GM12878 (cell line): Measurements from ENCODE around the gene LARGE1. TPM values are rescaled to one million over a fixed set of nuclear protein-coding genes. Genes with fewer than 3 reads are reported as not detected.

Source experiments
- BHLHE40 ChIP-seq, 2 experiments: fragments of 450-650 bp in 1 of 2; IDR thresholded peaks; 2 replicates each; pipeline ENCODE4 v1.6.1; 2011 to 2017; ENCODE audit warnings: low read depth in 2 of 2, borderline replicate concordance in 1 of 2, improper control_type of control experiment in 1 of 2, low read length in 1 of 2, mild to moderate bottlenecking in 1 of 2
- CHD2 ChIP-seq: IDR thresholded peaks from 2 replicates; pipeline ENCODE4 v1.6.1; 2011; ENCODE audit warnings: low read depth, low read length, improper control_type of control experiment, borderline replicate concordance
- CREB1 ChIP-seq: IDR thresholded peaks from 2 replicates; pipeline ENCODE4 v1.6.1; 2012; ENCODE audit warnings: low read depth, mild to moderate bottlenecking, inconsistent platforms
- GATAD2B ChIP-seq: fragments of 450-650 bp; conservative IDR thresholded peaks from 2 replicates; pipeline ENCODE4 v1.6.1; 2017; ENCODE audit warnings: low read depth, mild to moderate bottlenecking, moderate library complexity
- HDAC6 ChIP-seq: fragments of 200-600 bp; sonication (generic); IDR thresholded peaks from one replicate; pipeline ENCODE4 v1.8.0; 2017; ENCODE audit warnings: antibody characterized with exemption; ENCODE audit not compliant: unreplicated experiment
- IKZF2 ChIP-seq, 2 experiments: fragments of 450-650 bp; IDR thresholded peaks; 2 replicates each; pipeline ENCODE4 v1.6.1; 2017; ENCODE audit warnings: mild to moderate bottlenecking in 2 of 2, moderate library complexity in 2 of 2
- PKNOX1 ChIP-seq: fragments of 450-650 bp; IDR thresholded peaks from 2 replicates; pipeline ENCODE4 v1.6.1; 2016; ENCODE audit warnings: mild to moderate bottlenecking
- PRDM15 ChIP-seq: fragments of 450-650 bp; formaldehyde crosslinking; IDR thresholded peaks from 2 replicates; pipeline ENCODE4 v1.4.0; 2020; ENCODE audit warnings: mild to moderate bottlenecking, moderate library complexity
- SMAD5 ChIP-seq: IDR thresholded peaks from 2 replicates; pipeline ENCODE4 v1.6.1; 2016; ENCODE audit warnings: antibody characterized with exemption, low read depth
- YBX1 ChIP-seq: fragments of 450-650 bp; IDR thresholded peaks from 2 replicates; pipeline ENCODE4 v1.6.1; 2016; ENCODE audit warnings: antibody characterized with exemption
- ZBTB40 ChIP-seq: fragments of 450-650 bp; IDR thresholded peaks from 2 replicates; pipeline ENCODE4 v1.6.1; 2016; ENCODE audit warnings: mild to moderate bottlenecking, moderate library complexity, borderline replicate concordance
- polyA plus RNA-seq, 11 experiments: library from polyadenylated mRNA; depleted of rRNA in 4 of 11; unstranded in 6 of 11; stranded (reverse) in 5 of 11; fragments of >200 nt; fragmentation: Nextera tagmentation in 4 of 11; fragmentation: Illumina TruSeq in 1 of 11; extraction: Ambion mirVana in 4 of 11; extraction: Trizol in 1 of 11; gene quantifications; 1 replicate in 1 of 11; 2 replicates in 10 of 11; pipeline versions ENCODE4 v1.2.1 to v1.2.3, GENCODE V29; 2011 to 2016; ENCODE audit warnings: inconsistent platforms in 2 of 11, missing spikeins in 2 of 11, low read depth in 1 of 11
- total RNA-seq, 4 experiments: library from RNA; depleted of rRNA in 3 of 4; stranded (reverse); fragments of >200 nt in 3 of 4; fragmentation: Illumina TruSeq in 1 of 4; extraction: Trizol in 1 of 4; gene quantifications; 2 replicates each; pipeline versions ENCODE4 v1.2.1 to v1.2.3, GENCODE V29; 2013 to 2021

LARGE1 gene
- total and polyA plus RNA-seq, 10 of the 15 experiments (the other 5 are each of a cell fraction or from before 2014, with no cell fraction given), result 3.2 to 41.4 (median 17.3) TPM

- peak; percentile 91 to 93 for TF ChIP-seq IKZF2 (IDR thresholded peaks at IDR 0.05)
- TF ChIP-seq PKNOX1, result peak; percentile 39; the same call in 1 of the 2 replicates
- TF ChIP-seq YBX1, result no peak
- peak; percentile 35 to 42; a peak in 2 of 4 replicates for TF ChIP-seq BHLHE40 (IDR thresholded peaks at IDR 0.05; ENCODE audit: borderline replicate concordance in 1 of 2, low read depth in 2 of 2, low read length in 1 of 2)
- TF ChIP-seq HDAC6, result no peak
- TF ChIP-seq ZBTB40, result no peak
- 0 out of 2 replicates have a peak, but pooled peaks have one; percentile 60 for TF ChIP-seq GATAD2B
- peak; percentile 76 for TF ChIP-seq CREB1
- 0 out of 2 replicates have a peak, but pooled peaks have one; percentile 7 for TF ChIP-seq SMAD5
- TF ChIP-seq CHD2, result peak; percentile 88
- TF ChIP-seq PRDM15 (CRISPR knock-in tag), result no peak
- TF ChIP-seq, all 136 proteins: peak for 54
These were observed 447.6 kb downstream of the LARGE1 start (continued) for GRCh38 chr22:33472462-33473344.
